Fibroblast of mammary gland (primary cell): ENCODE measurements around the gene CADPS.

Source experiments
- DNase-seq: peaks from one replicate; pipeline ENCODE4 v3.0.0-alpha.2; 2010; ENCODE audit warnings: low read depth
- H3K4me3 ChIP-seq: 2 replicates; pipeline ENCODE4 v1.5.1; 2011; ENCODE audit warnings: low read depth, mild to moderate bottlenecking, low read length, moderate library complexity; ENCODE audit not compliant: control insufficient read depth
- CTCF ChIP-seq: conservative IDR thresholded peaks from 2 replicates; pipeline ENCODE4 v1.5.1; 2011; ENCODE audit warnings: low read depth, low read length, inconsistent platforms; ENCODE audit not compliant: control insufficient read depth, insufficient read depth

Gene CADPS

GRCh38 chr3:62832553-62832952, 42.7 kb downstream of the CADPS start:
- no peak for TF ChIP-seq CTCF
- no peak for DNase-seq
- no peak overlapping the region for H3K4me3 ChIP-seq

GRCh38 chr3:62830727-62831322, 44.4 kb downstream of the CADPS start:
- TF ChIP-seq CTCF = no peak
- DNase-seq = no peak
- H3K4me3 ChIP-seq = no peak overlapping the region

- no peak for TF ChIP-seq CTCF
- H3K4me3 ChIP-seq = no peak overlapping the region
- DNase-seq = no peak
Measured at GRCh38 chr3:62827550-62827949, 47.7 kb downstream of the CADPS start.

GRCh38 chr3:62824965-62825592, 50.1 kb downstream of the CADPS start:
- no peak for DNase-seq
- no peak for TF ChIP-seq CTCF
- H3K4me3 ChIP-seq = no peak overlapping the region

GRCh38 chr3:62823461-62824050, 51.7 kb downstream of the CADPS start:
- no peak for DNase-seq
- no peak for TF ChIP-seq CTCF
- no peak overlapping the region for H3K4me3 ChIP-seq

GRCh38 chr3:62822905-62823304, 52.3 kb downstream of the CADPS start:
- no peak for DNase-seq
- TF ChIP-seq CTCF = no peak
- no peak overlapping the region for H3K4me3 ChIP-seq
